ENCODE measurements around the gene JPH3. TPM values are rescaled to one million over a fixed set of nuclear protein-coding genes. Genes with fewer than 3 reads are reported as not detected.

JPH3 gene
- total RNA-seq, 4 donors from 2014 or later = 0.72 to 4.4 (median 1.1) TPM

DNA sequence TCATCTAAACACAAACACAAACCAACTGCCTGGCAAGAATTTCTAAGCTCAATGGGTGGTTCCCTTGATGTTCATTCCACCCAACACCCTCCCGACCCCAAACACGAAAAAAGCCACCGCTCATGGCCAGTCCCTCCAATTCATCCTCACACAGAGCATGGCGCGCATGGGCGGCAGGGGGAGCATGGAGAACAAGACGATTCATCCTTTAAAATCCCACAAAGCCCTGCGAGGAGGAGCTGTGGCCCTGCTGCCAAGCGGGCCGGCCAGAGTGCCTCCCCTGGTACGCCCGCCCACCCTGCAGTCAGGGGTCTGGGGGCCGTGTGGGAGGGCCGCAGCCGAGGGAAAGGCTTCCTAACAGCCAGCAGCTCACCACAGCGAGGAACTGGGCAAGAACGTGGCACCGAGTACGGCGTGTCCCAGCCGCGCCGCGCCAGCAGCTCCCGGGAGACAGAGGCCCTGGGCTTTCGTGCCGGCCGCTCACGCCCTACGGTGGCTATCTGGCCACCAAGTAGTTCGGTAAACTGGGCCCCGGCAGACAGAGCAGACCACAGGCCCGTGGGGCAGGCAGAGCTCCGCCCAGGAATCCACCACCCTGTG is 102.5 kb downstream of the JPH3 start:
- H3K9me3 ChIP-seq = no peaks in the 10 kb centered on the region
- H3K4me3 ChIP-seq = no peak overlapping the region
- no peak for TF ChIP-seq POLR2AphosphoS5 (IDR thresholded peaks at IDR 0.05)
- TF ChIP-seq EP300 (IDR thresholded peaks at IDR 0.05) = no peak
- no peak for TF ChIP-seq POLR2A (IDR thresholded peaks at IDR 0.05)
- TF ChIP-seq CTCF (IDR thresholded peaks at IDR 0.05) = no peak
- H3K4me1 ChIP-seq = peaks cover 0 to 16% (median 0%) of the 10 kb centered on the region in 3 donors
- H3K27me3 ChIP-seq = no peaks in the 10 kb centered on the region
- 81% methylated on average over 6 of the region's 34 CpGs; no CpG with 5 or more reads in 1 of the 2 donors for WGBS, 2 donors (ENCODE audit: low coverage in 1 of 2)
- no peak overlapping the region for H3K27ac ChIP-seq
- ATAC-seq = no peak
- peaks cover 0 to 82% of the 10 kb centered on the region in 2 donors for H3K36me3 ChIP-seq

DNA sequence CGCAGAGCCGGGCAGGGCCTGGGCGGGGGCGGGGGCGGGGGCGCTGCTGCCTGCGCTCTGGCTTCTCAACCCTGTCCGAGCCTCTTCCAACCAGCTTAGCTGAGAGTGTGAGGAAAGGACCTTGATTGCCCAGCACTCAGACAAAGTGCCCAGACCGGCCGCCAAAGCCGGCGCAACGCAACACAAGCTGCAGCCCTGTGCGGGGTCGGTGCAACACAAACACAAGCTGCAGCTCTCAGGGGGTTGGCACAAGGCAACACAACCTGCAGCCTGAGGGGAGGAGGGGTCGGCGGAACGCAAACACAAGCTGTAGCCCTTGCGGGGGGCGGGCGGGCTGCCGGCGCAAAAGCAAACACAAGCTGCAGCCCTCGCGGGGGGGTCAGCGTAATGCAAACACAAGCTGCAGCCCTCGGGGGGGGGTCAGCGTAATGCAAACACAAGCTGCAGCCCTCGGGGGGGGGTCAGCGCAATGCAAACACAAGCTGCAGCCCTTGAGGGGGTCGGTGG is 103.5 kb downstream of the JPH3 start:
- H3K27me3 ChIP-seq = no peaks in the 10 kb centered on the region
- no peaks in the 10 kb centered on the region for H3K9me3 ChIP-seq
- H3K36me3 ChIP-seq = peaks cover 0 to 87% of the 10 kb centered on the region in 2 donors
- no CpG with 5 or more reads among the region's 31 CpGs for WGBS, 2 donors (ENCODE audit: low coverage in 1 of 2)
- no peak overlapping the region for H3K27ac ChIP-seq
- H3K4me1 ChIP-seq = peaks cover 0 to 16% (median 0%) of the 10 kb centered on the region in 3 donors
- no peak for TF ChIP-seq CTCF (IDR thresholded peaks at IDR 0.05)
- TF ChIP-seq POLR2A (IDR thresholded peaks at IDR 0.05) = no peak
- no peak for TF ChIP-seq EP300 (IDR thresholded peaks at IDR 0.05)
- no peak for TF ChIP-seq POLR2AphosphoS5 (IDR thresholded peaks at IDR 0.05)
- no peak for ATAC-seq
- H3K4me3 ChIP-seq = no peak overlapping the region

DNA sequence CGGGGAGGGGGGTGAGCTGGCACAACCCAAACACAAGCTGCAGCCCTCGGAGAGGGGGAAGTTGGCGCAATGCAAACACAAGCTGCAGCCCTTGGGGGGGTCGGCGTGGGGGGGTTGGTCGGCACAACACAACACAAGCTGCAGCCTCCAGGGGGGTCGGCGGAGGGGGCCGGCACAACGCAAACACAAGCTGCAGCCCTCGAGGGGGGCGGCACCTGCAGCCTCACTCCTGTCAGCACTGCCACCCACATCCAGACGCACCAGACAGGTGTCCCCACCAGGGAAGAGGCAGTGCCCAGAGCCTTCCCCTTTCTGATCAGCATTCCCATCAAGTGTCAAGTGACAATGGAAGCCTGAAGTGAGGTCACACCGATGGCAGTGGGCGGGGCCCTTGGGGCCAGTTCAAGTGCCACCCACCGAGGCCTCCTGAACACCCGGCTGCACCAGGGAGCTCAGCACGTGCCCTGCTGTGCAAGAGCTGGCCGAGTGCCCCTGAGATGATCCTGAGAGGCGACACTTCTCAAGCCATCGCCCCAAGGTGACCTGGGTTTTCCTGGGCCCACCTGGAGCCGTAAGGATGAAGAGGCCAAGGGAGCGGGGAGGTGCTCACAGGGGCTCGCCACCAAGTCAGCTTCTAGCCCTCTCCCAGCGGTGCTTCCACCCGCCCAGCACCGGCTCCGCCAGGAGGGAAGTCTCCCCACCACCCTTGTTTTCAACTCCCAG is 104.1 kb downstream of the JPH3 start:
- Histone ChIP-seq H3K27ac (no peak overlapping the region), H3K4me1 (peaks cover 0 to 16% (median 0%) of the 10 kb centered on the region in 3 donors), H3K9me3 (no peaks in the 10 kb centered on the region), H3K36me3 (peaks cover 0 to 87% of the 10 kb centered on the region in 2 donors), H3K27me3 (no peaks in the 10 kb centered on the region), H3K4me3 (no peak overlapping the region)
- no peak for TF ChIP-seq CTCF (IDR thresholded peaks at IDR 0.05)
- TF ChIP-seq EP300 (IDR thresholded peaks at IDR 0.05) = no peak
- no peak for TF ChIP-seq POLR2AphosphoS5 (IDR thresholded peaks at IDR 0.05)
- TF ChIP-seq POLR2A (IDR thresholded peaks at IDR 0.05) = no peak
- 100% methylated on average over 2 of the region's 28 CpGs; no CpG with 5 or more reads in 1 of the 2 donors for WGBS, 2 donors (ENCODE audit: low coverage in 1 of 2)
- no peak for ATAC-seq

GRCh38 chr16:87707097-87707496 is 104.8 kb downstream of the JPH3 start:
- Histone ChIP-seq H3K36me3 (peaks cover 0 to 87% of the 10 kb centered on the region in 2 donors), H3K9me3 (no peaks in the 10 kb centered on the region), H3K27ac (no peak overlapping the region), H3K4me1 (peaks cover 0 to 15% (median 0%) of the 10 kb centered on the region in 3 donors), H3K4me3 (no peak overlapping the region), H3K27me3 (no peaks in the 10 kb centered on the region)
- WGBS, 2 donors (ENCODE audit: low coverage in 1 of 2) = 72% methylated on average over 5 of the region's 17 CpGs; no CpG with 5 or more reads in 1 of the 2 donors
- TF ChIP-seq POLR2AphosphoS5 (IDR thresholded peaks at IDR 0.05) = no peak
- TF ChIP-seq EP300 (IDR thresholded peaks at IDR 0.05) = no peak
- no peak for TF ChIP-seq CTCF (IDR thresholded peaks at IDR 0.05)
- ATAC-seq = no peak

Measured in gastroesophageal sphincter (tissue), 4 donors.